HepG2 (cell line): ENCODE results near the gene HILPDA. TPM values are rescaled to one million over a fixed set of nuclear protein-coding genes. Genes with fewer than 3 reads are reported as not detected.
A peak's percentile ranks its signal among the peaks of the same experiment; 100 is the strongest.

Experiments
- DMTF1 ChIP-seq: sonication (generic); formaldehyde crosslinking; IDR thresholded peaks from 2 replicates; pipeline ENCODE4 v1.4.0; 2020; ENCODE audit warnings: mild to moderate bottlenecking, missing genetic modification reagents
- ELF4 ChIP-seq: sonication (generic); formaldehyde crosslinking; IDR thresholded peaks from 2 replicates; pipeline ENCODE4 v1.5.0; 2020; ENCODE audit warnings: missing genetic modification reagents, mild to moderate bottlenecking, moderate library complexity, borderline replicate concordance
- HDAC2 ChIP-seq: sonication (generic); formaldehyde crosslinking; IDR thresholded peaks from 2 replicates; pipeline ENCODE4 v1.4.0; 2020; ENCODE audit warnings: missing genetic modification reagents
- MBNL3 ChIP-seq: fragments of 250-450 bp; sonication (Bioruptor Pico); conservative IDR thresholded peaks from 2 replicates; pipeline ENCODE4 v1.8.0; 2022; ENCODE audit warnings: mild to moderate bottlenecking, inconsistent platforms
- MEIS1 ChIP-seq: sonication (generic); formaldehyde crosslinking; IDR thresholded peaks from 2 replicates; pipeline ENCODE4 v1.9.0; 2021; ENCODE audit warnings: mild to moderate bottlenecking, missing genetic modification reagents, moderate library complexity, borderline replicate concordance
- MTF2 ChIP-seq: sonication (generic); formaldehyde crosslinking; IDR thresholded peaks from 2 replicates; pipeline ENCODE4 v1.5.0; 2020; ENCODE audit warnings: missing genetic modification reagents, borderline replicate concordance
- RFX1 ChIP-seq: fragments of 450-650 bp; IDR thresholded peaks from 2 replicates; pipeline ENCODE4 v1.6.1; 2017
- SAP130 ChIP-seq: IDR thresholded peaks from 2 replicates; pipeline ENCODE4 v1.6.1; 2016; ENCODE audit warnings: low read depth
- SIN3A ChIP-seq: IDR thresholded peaks from 2 replicates; pipeline ENCODE4 v1.6.1; 2011; ENCODE audit warnings: low read depth, mild to moderate bottlenecking, control low read depth, low read length, borderline replicate concordance
- SMAD1 ChIP-seq: sonication (generic); formaldehyde crosslinking; IDR thresholded peaks from 2 replicates; pipeline ENCODE4 v1.4.0; 2020; ENCODE audit warnings: missing genetic modification reagents, low read depth, mild to moderate bottlenecking, borderline replicate concordance
- SNRNP70 ChIP-seq: fragments of 200-400 bp; formaldehyde crosslinking; IDR thresholded peaks from 2 replicates; pipeline ENCODE4 v1.6.1; 2017; ENCODE audit warnings: mild to moderate bottlenecking, low read depth, low read length, moderate library complexity
- SRF ChIP-seq: IDR thresholded peaks from 2 replicates; pipeline ENCODE4 v1.6.1; 2011; ENCODE audit warnings: mild to moderate bottlenecking, low read depth, low read length, moderate library complexity
- SRSF4 ChIP-seq: fragments of 200-400 bp; formaldehyde crosslinking; IDR thresholded peaks from one replicate; pipeline ENCODE4 v1.6.1; 2018; ENCODE audit warnings: mild to moderate bottlenecking, low read depth, low read length, moderate library complexity; ENCODE audit not compliant: poor library complexity, severe bottlenecking
- TCF7L2 ChIP-seq: IDR thresholded peaks from 2 replicates; pipeline ENCODE4 v1.6.1; 2011; ENCODE audit warnings: mild to moderate bottlenecking, low read depth, low read length, moderate library complexity
- ZFP36 ChIP-seq: fragments of 150-350 bp; IDR thresholded peaks from 2 replicates; pipeline ENCODE4 v1.6.1; 2018; ENCODE audit warnings: borderline replicate concordance, low read length, low read depth; ENCODE audit not compliant: partially characterized antibody
- ZFP37 ChIP-seq: sonication (generic); formaldehyde crosslinking; IDR thresholded peaks from 2 replicates; pipeline ENCODE4 v1.4.0; 2020; ENCODE audit warnings: missing genetic modification reagents, borderline replicate concordance
- ZNF343 ChIP-seq: sonication (generic); formaldehyde crosslinking; IDR thresholded peaks from 2 replicates; pipeline ENCODE4 v1.4.0; 2020; ENCODE audit warnings: mild to moderate bottlenecking, missing genetic modification reagents
- ZNF407 ChIP-seq: sonication (generic); formaldehyde crosslinking; IDR thresholded peaks from one replicate; pipeline ENCODE4 v1.5.1; 2020; ENCODE audit warnings: mild to moderate bottlenecking, missing genetic modification reagents; ENCODE audit errors: not compliant biosample characterization
- ZNF543 ChIP-seq: sonication (generic); formaldehyde crosslinking; IDR thresholded peaks from 2 replicates; pipeline ENCODE4 v1.4.0; 2020; ENCODE audit warnings: mild to moderate bottlenecking, missing genetic modification reagents
- polyA plus RNA-seq, 8 experiments: library from polyadenylated mRNA; depleted of rRNA in 3 of 8; stranded (reverse) in 7 of 8; unstranded in 1 of 8; fragments of >200 nt; fragmentation: Illumina TruSeq in 4 of 8; extraction: Trizol in 4 of 8; gene quantifications; 2 replicates each; pipeline versions ENCODE4 v1.2.1 to v1.2.3, GENCODE V29; 2011 to 2016; ENCODE audit warnings: low read depth in 4 of 8, missing spikeins in 1 of 8, mixed read lengths in 1 of 8; ENCODE audit not compliant: insufficient read depth in 1 of 8
- total RNA-seq, 5 experiments: library from RNA; depleted of rRNA; stranded (reverse); fragments of >200 nt; fragmentation: Illumina TruSeq; extraction: Trizol; gene quantifications; 2 replicates each; pipeline ENCODE4 v1.2.3, GENCODE V29; 2016; ENCODE audit warnings: low read depth in 1 of 5

HILPDA gene
- total and polyA plus RNA-seq, 2 of the 13 experiments (the other 11 are each of a cell fraction or from before 2014, with no cell fraction given): 11.1 to 44.0 TPM

- TF ChIP-seq SMAD1 (CRISPR knock-in tag) (no peak), SNRNP70 (no peak), SRSF4 (no peak), MTF2 (CRISPR knock-in tag) (no peak), ELF4 (CRISPR knock-in tag) (no peak), SAP130 (CRISPR knock-in tag) (peak; percentile 43; the same call in 1 of the 2 replicates), ZFP37 (CRISPR knock-in tag) (no peak), ZNF343 (CRISPR knock-in tag) (no peak), DMTF1 (CRISPR knock-in tag) (no peak), HDAC2 (CRISPR knock-in tag) (no peak), TCF7L2 (no peak), ZNF407 (CRISPR knock-in tag) (no peak), SIN3A (no peak), MEIS1 (CRISPR knock-in tag) (no peak), MBNL3 (CRISPR knock-in tag) (no peak), ZFP36 (no peak), ZNF543 (CRISPR knock-in tag) (no peak), SRF (no peak), RFX1 (no peak)
Observed at GRCh38 chr7:128434413-128435326, 21.0 kb upstream of the HILPDA start (continued).
